Measurements from ENCODE around the gene DYNC1LI1. TPM values are rescaled to one million over a fixed set of nuclear protein-coding genes. Genes with fewer than 3 reads are reported as not detected.

Gene DYNC1LI1
- total RNA-seq, 4 donors from 2014 or later = 44.2 to 51.0 (median 47.9) TPM

DNA sequence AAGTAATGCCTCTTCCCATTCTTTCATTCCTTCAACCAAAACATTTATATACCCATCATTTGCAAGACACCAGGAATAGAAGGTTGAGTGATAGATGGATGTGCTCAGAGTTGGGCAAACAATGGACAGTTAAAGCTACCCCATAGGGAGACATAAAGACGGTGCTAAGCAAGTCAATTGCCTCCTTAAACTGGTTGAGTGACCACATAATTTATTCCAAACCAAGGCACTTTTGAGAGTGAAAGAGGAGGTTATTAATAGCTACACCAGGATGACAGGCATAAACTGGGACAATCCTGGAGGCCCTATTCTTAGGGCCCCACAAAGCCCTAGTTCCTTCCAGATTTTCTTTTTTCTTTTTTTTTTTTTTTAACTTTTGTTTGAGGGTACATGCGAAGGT is 21.4 kb upstream of the DYNC1LI1 start:
- peaks cover 10 to 22% of the 10 kb centered on the region in 2 donors for H3K4me1 ChIP-seq
- H3K36me3 ChIP-seq = no peaks in the 10 kb centered on the region
- H3K27ac ChIP-seq = no peak overlapping the region
- intact Hi-C loops (cut with DNase I; ENCODE audit: low total_unique reads) = no loop called here
- DNase-seq = no peak
- H3K9me3 ChIP-seq = no peaks in the 10 kb centered on the region
- in situ Hi-C loops (cut with MboI; ENCODE audit: low sequenced_read_pairs in 4 of 4) = no loop called here
- TF ChIP-seq, protein P1, sequence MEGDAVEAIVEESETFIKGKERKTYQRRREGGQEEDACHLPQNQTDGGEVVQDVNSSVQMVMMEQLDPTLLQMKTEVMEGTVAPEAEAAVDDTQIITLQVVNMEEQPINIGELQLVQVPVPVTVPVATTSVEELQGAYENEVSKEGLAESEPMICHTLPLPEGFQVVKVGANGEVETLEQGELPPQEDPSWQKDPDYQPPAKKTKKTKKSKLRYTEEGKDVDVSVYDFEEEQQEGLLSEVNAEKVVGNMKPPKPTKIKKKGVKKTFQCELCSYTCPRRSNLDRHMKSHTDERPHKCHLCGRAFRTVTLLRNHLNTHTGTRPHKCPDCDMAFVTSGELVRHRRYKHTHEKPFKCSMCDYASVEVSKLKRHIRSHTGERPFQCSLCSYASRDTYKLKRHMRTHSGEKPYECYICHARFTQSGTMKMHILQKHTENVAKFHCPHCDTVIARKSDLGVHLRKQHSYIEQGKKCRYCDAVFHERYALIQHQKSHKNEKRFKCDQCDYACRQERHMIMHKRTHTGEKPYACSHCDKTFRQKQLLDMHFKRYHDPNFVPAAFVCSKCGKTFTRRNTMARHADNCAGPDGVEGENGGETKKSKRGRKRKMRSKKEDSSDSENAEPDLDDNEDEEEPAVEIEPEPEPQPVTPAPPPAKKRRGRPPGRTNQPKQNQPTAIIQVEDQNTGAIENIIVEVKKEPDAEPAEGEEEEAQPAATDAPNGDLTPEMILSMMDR (IDR thresholded peaks at IDR 0.05 in 4 of 5, conservative IDR thresholded peaks at IDR 0.05 in 1 of 5) = no peak
- no peak for TF ChIP-seq POLR2A (IDR thresholded peaks at IDR 0.05)
- no peak overlapping the region for H3K4me3 ChIP-seq
- ATAC-seq = no peak
- H3K27me3 ChIP-seq = no peaks in the 10 kb centered on the region

DNA sequence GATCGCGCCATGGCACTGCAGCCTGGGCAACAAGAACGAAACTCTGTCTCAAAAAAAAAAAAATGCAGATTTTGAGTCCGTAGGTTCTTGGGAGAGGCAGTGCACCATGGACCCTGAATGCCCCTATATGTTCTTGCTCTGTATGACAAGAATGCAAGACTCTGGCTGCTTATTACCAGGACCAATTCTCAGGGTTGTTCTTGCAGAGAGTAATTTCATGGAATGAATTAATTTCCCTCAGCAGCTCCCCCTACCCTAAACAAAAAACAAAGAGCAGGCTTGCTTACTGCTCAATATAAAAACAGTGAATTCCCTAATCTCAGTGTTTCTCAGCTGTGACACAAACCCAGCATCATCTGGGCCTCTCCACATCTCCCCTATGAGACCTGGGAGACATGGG is 20.5 kb upstream of the DYNC1LI1 start:
- DNase-seq (no peak), ATAC-seq (no peak)
- H3K36me3 ChIP-seq = no peaks in the 10 kb centered on the region
- no peaks in the 10 kb centered on the region for H3K27me3 ChIP-seq
- TF ChIP-seq POLR2A (IDR thresholded peaks at IDR 0.05) = no peak
- TF ChIP-seq, protein P1 (IDR thresholded peaks at IDR 0.05 in 4 of 5, conservative IDR thresholded peaks at IDR 0.05 in 1 of 5) = no peak
- intact Hi-C loops (cut with DNase I; ENCODE audit: low total_unique reads) (no loop called here), in situ Hi-C loops (cut with MboI; ENCODE audit: low sequenced_read_pairs in 4 of 4) (no loop called here)
- peaks cover 7 to 15% of the 10 kb centered on the region in 2 donors for H3K4me1 ChIP-seq
- no peak overlapping the region for H3K4me3 ChIP-seq
- H3K27ac ChIP-seq = no peak overlapping the region
- H3K9me3 ChIP-seq = no peaks in the 10 kb centered on the region

DNA sequence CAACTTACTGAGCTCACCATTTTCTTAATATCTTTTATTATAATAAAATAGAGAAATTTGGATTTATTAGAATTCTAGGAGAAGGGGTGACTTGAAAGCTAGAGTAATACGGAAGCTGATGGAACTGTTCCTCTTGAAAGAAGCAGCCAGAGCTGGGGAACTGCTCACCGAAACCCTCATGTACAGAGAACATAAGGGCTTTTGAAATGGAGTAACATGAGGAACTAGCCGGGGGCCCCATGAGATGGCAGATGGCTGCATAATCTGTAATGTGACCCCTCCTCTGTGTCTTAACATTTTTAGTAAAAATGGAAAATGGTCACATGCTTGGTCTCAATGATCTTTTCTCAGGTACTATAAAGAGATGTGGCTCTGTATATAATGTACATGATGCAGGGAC is 15.7 kb upstream of the DYNC1LI1 start:
- Histone ChIP-seq H3K36me3 (no peaks in the 10 kb centered on the region), H3K9me3 (no peaks in the 10 kb centered on the region), H3K4me1 (no peaks in the 10 kb centered on the region), H3K27ac (no peak overlapping the region), H3K4me3 (no peak overlapping the region), H3K27me3 (no peaks in the 10 kb centered on the region)
- ATAC-seq = no peak
- DNase-seq = no peak
- TF ChIP-seq, protein P1 (IDR thresholded peaks at IDR 0.05 in 4 of 5, conservative IDR thresholded peaks at IDR 0.05 in 1 of 5) = no peak
- TF ChIP-seq POLR2A (IDR thresholded peaks at IDR 0.05) = no peak
- intact Hi-C loops (cut with DNase I; ENCODE audit: low total_unique reads) (no loop called here), in situ Hi-C loops (cut with MboI; ENCODE audit: low sequenced_read_pairs in 4 of 4) (no loop called here)

DNA sequence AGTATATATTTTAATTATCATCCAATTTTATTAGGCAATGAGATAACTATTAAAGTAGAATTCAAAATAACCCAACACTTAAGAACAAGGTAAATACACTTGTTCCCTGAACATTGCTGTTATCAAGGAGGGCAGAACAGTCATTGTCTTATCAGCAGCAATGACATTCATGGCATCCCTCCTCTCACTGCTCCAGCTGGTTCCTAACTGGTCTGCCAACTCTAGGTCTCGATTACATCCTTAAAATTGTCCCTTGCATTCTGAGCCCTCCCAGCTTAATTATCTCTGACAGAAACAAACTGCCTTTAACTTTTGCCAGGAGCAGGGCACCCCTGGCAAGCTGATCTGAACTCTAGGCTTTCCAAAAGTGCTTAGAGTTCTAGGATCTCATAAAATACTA is 14.0 kb upstream of the DYNC1LI1 start:
- no peak for ATAC-seq

More for the DNA sequence above, 14.0 kb upstream of the DYNC1LI1 start:
- Histone ChIP-seq H3K27ac (no peak overlapping the region), H3K4me3 (no peak overlapping the region), H3K9me3 (no peaks in the 10 kb centered on the region), H3K27me3 (no peaks in the 10 kb centered on the region), H3K36me3 (no peaks in the 10 kb centered on the region), H3K4me1 (no peaks in the 10 kb centered on the region)
- in situ Hi-C loops (cut with MboI; ENCODE audit: low sequenced_read_pairs in 4 of 4) (no loop called here), intact Hi-C loops (cut with DNase I; ENCODE audit: low total_unique reads) (no loop called here)
- no peak for DNase-seq
- TF ChIP-seq POLR2A (IDR thresholded peaks at IDR 0.05) = no peak
- TF ChIP-seq, protein P1 (IDR thresholded peaks at IDR 0.05 in 4 of 5, conservative IDR thresholded peaks at IDR 0.05 in 1 of 5) = no peak

All from gastrocnemius medialis (tissue), 4 donors.